GM19351 (cell line): ENCODE results near the gene PCDHB1.

Experiments used
- ATAC-seq: cut with Tn5 transposase; IDR thresholded peaks from one replicate; pipeline ENCODE4 v1.9.1; 2021; ENCODE audit warnings: mild to moderate bottlenecking, moderate library complexity; ENCODE audit not compliant: unreplicated experiment

The PCDHB1 gene

GRCh38 chr5:141050622-141051520, at the start of gene PCDHB1:
Gene PCDHB1 (plus strand): TSS chr5:141051374. CDS start chr5:141051471, 97 bp downstream.
- no peak for ATAC-seq

GRCh38 chr5:141001446-141001843, 49.7 kb upstream of the PCDHB1 start:
- no peak for ATAC-seq

- no peak for ATAC-seq
These were observed 49.1 kb upstream of the PCDHB1 start for GRCh38 chr5:141001844-141002604.

GRCh38 chr5:141002605-141002965, 48.6 kb upstream of the PCDHB1 start:
- no peak for ATAC-seq

- no peak for ATAC-seq
These were observed 48.1 kb upstream of the PCDHB1 start for GRCh38 chr5:141003031-141003430.

GRCh38 chr5:141003791-141004611, 47.2 kb upstream of the PCDHB1 start:
- no peak for ATAC-seq

GRCh38 chr5:141007791-141008190, 43.4 kb upstream of the PCDHB1 start:
- no peak for ATAC-seq

GRCh38 chr5:141010047-141010793, 41.0 kb upstream of the PCDHB1 start:
- no peak for ATAC-seq

GRCh38 chr5:141017943-141018342, 33.2 kb upstream of the PCDHB1 start:
- no peak for ATAC-seq

- ATAC-seq: no peak
These were observed 28.8 kb upstream of the PCDHB1 start for GRCh38 chr5:141022384-141022783.

- no peak for ATAC-seq
These were observed 20.2 kb upstream of the PCDHB1 start for GRCh38 chr5:141031006-141031405.

GRCh38 chr5:141032626-141033025, 18.5 kb upstream of the PCDHB1 start:
- no peak for ATAC-seq

- no peak for ATAC-seq
These were observed 12.1 kb upstream of the PCDHB1 start for GRCh38 chr5:141039061-141039460.

GRCh38 chr5:141039517-141039916, 11.7 kb upstream of the PCDHB1 start:
- no peak for ATAC-seq

GRCh38 chr5:141040093-141040770, 10.9 kb upstream of the PCDHB1 start:
- no peak for ATAC-seq

- ATAC-seq: peak; percentile 82
These were observed 10.3 kb upstream of the PCDHB1 start for GRCh38 chr5:141040771-141041426.

- no peak for ATAC-seq
These were observed 9.8 kb upstream of the PCDHB1 start for GRCh38 chr5:141041427-141041785.

- no peak for ATAC-seq
These were observed 8.6 kb upstream of the PCDHB1 start for GRCh38 chr5:141042555-141042954.

- ATAC-seq: no peak
These were observed 320 bp downstream of the PCDHB1 start for GRCh38 chr5:141051521-141051866.

- ATAC-seq: no peak
These were observed 26.7 kb downstream of the PCDHB1 start for GRCh38 chr5:141077826-141078225.
